ENCODE measurements around the gene CPSF4. TPM values are rescaled to one million over a fixed set of nuclear protein-coding genes. Genes with fewer than 3 reads are reported as not detected.
A peak's percentile ranks its signal among the peaks of the same experiment; 100 is the strongest.

Gene CPSF4
- total RNA-seq, 1 donor from 2014 or later, result 37.9 TPM

- no peaks in the 10 kb centered on the region for H3K9me3 Mint-ChIP-seq (ENCODE audit: unreplicated experiment)
- H3K4me1 Mint-ChIP-seq (ENCODE audit: unreplicated experiment), result peaks cover 31% of the 10 kb centered on the region
- peak within 1 kb of the TSS; percentile 99 for H3K27ac Mint-ChIP-seq (ENCODE audit: unreplicated experiment)
Measured at GRCh38 chr7:99504603-99505323, 66.0 kb downstream of the CPSF4 start, which contains the start of gene ZKSCAN5. Gene ZKSCAN5 (plus strand): TSS chr7:99504662. CDS start chr7:99506045, 1,383 bp downstream.

GRCh38 chr7:99505324-99505662 lies 66.5 kb downstream of the CPSF4 start:
- H3K4me1 Mint-ChIP-seq (ENCODE audit: unreplicated experiment), result peaks cover 28% of the 10 kb centered on the region
- peak overlapping the region; percentile 99 for H3K27ac Mint-ChIP-seq (ENCODE audit: unreplicated experiment)
- no peaks in the 10 kb centered on the region for H3K27me3 Mint-ChIP-seq (ENCODE audit: unreplicated experiment)
- TF ChIP-seq CTCF (IDR thresholded peaks at IDR 0.05), result no peak
- peak overlapping the region; percentile 96 for H3K4me3 Mint-ChIP-seq (ENCODE audit: unreplicated experiment)
- no peaks in the 10 kb centered on the region for H3K36me3 Mint-ChIP-seq (ENCODE audit: unreplicated experiment)
- DNase-seq (ENCODE audit: extremely low spot score, unreplicated experiment), result no peak
- H3K9me3 Mint-ChIP-seq (ENCODE audit: unreplicated experiment), result no peaks in the 10 kb centered on the region

More at GRCh38 chr7:99504603-99505323, 66.0 kb downstream of the CPSF4 start, which contains the start of gene ZKSCAN5:
- Mint-ChIP-seq H3K4me3 (ENCODE audit: unreplicated experiment) (peak within 1 kb of the TSS; percentile 96), H3K27me3 (ENCODE audit: unreplicated experiment) (no peaks in the 10 kb centered on the region), H3K36me3 (ENCODE audit: unreplicated experiment) (peaks cover 2% of the 10 kb centered on the region)
- peak; percentile 99 for DNase-seq (ENCODE audit: extremely low spot score, unreplicated experiment)
- TF ChIP-seq CTCF (IDR thresholded peaks at IDR 0.05), result no peak

Other genes starting within 250 kb of the CPSF4 start
- gene KPNA7, start 230.8 kb upstream of the CPSF4 start, total RNA-seq, result not detected in 2 replicates
- gene MYH16, start 166.1 kb upstream of the CPSF4 start, total RNA-seq, result not detected in 2 replicates
- gene ARPC1A, start 113.0 kb upstream of the CPSF4 start, total RNA-seq, result 103 and 105 TPM in 2 replicates
- 76.1 and 84.9 TPM in 2 replicates for gene ARPC1B, start 64.2 kb upstream of the CPSF4 start, total RNA-seq
- gene PDAP1, start 30.3 kb upstream of the CPSF4 start, total RNA-seq, result 107 and 116 TPM in 2 replicates
- gene BUD31, start 30.0 kb upstream of the CPSF4 start, total RNA-seq, result 112 and 131 TPM in 2 replicates
- gene PTCD1, start 145 bp upstream of the CPSF4 start, total RNA-seq, result 5.7 and 10.5 TPM in 2 replicates
- gene ATP5MF, start 27.2 kb downstream of the CPSF4 start, total RNA-seq, result 251 and 253 TPM in 2 replicates
- gene ZNF789, start 33.9 kb downstream of the CPSF4 start, total RNA-seq, result 6.9 and 8.4 TPM in 2 replicates
- gene ZNF394, start 61.3 kb downstream of the CPSF4 start, total RNA-seq, result 23.8 and 24.4 TPM in 2 replicates
- 11.6 and 12.1 TPM in 2 replicates for gene ZKSCAN5, start 65.7 kb downstream of the CPSF4 start, total RNA-seq
- 5.3 and 6.3 TPM in 2 replicates for gene FAM200A, start 113.2 kb downstream of the CPSF4 start, total RNA-seq
- 62.8 and 64.2 TPM in 2 replicates for gene ZNF655, start 119.7 kb downstream of the CPSF4 start, total RNA-seq
- gene TMEM225B, start 159.3 kb downstream of the CPSF4 start, total RNA-seq, result 1.1 and 1.6 TPM in 2 replicates
- 19.6 and 20.7 TPM in 2 replicates for gene ZSCAN25, start 178.0 kb downstream of the CPSF4 start, total RNA-seq
- gene CYP3A5, start 241.1 kb downstream of the CPSF4 start, total RNA-seq, result not detected in 2 replicates